ENCODE measurements around the gene ABI2.
"Not testable (repeated sequence)": the region's sequence is repeated elsewhere in the genome, so short reads cannot be mapped to it uniquely, and the experiment has no call there.

ABI2 gene

GRCh38 chr2:203354966-203355365 lies 26.8 kb downstream of the ABI2 start:
- DNase-seq = no peak

DNA sequence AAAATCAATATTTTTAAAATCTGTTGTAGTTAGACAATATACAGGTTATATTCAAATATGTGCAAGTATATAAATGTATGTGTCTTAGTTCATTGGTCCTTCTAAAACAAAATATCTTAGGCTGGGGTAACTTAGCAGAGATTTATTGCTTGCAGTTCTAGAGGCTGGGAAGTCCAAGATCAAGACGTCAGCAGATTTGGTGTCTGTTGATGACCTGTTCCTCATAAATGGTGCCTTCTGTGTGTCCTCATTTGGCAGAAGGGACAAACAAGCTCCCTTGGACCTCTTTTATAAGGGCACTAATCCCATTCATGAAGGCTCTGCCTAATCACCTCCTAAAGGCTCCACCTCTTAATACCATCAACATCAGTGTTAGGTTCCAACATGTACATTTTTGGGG lies 31.3 kb downstream of the ABI2 start:
- no peak for DNase-seq

- no peak for DNase-seq
Measured at GRCh38 chr2:203360833-203361430, 32.7 kb downstream of the ABI2 start.

DNA sequence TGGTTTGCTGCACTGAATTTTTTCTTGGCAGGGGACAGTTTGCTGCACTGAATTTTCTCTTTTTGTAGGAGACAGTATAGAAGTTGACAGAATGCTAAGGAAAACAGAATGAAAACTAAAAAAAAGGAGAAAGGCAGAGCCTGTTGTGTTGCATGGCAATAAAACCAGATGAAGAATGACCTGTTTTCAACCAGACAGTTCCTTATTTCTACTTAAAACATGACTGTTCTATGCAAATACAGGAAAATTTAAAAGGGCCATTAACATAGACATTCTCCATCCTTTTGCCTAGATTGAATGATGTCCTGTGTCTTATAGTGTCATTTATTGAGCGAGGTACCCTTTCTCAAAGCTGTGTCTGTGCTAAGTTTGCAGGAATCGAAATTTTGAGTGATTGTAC lies 33.3 kb downstream of the ABI2 start:
- DNase-seq = no peak

DNA sequence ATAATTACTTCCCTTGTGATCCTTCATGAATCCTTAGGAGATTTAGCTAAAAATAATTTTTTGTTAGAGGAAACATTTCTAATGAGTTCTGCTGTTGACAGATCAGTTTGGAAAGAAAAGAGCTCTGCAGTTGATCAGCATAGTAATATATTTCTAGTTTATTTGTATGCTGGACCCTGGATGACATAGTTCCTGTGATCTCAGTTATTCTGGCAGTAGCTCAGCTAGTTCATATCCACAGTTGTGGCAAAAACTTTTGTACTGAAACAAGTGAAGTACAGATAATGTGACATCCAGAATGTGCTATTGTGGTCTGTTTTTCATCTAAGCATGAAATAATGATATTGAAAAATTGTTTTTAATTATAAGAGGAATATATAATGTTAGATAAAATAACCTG lies 33.7 kb downstream of the ABI2 start:
- peak in 2 of 58 donors; percentile 1 to 34 for DNase-seq

- no peak for DNase-seq
Measured at GRCh38 chr2:203366639-203367466, 38.7 kb downstream of the ABI2 start.

- DNase-seq = not testable (repeated sequence)
Measured at GRCh38 chr2:203372706-203373105, 44.5 kb downstream of the ABI2 start.

GRCh38 chr2:203376173-203376572 lies 48.0 kb downstream of the ABI2 start:
- DNase-seq = no peak

DNA sequence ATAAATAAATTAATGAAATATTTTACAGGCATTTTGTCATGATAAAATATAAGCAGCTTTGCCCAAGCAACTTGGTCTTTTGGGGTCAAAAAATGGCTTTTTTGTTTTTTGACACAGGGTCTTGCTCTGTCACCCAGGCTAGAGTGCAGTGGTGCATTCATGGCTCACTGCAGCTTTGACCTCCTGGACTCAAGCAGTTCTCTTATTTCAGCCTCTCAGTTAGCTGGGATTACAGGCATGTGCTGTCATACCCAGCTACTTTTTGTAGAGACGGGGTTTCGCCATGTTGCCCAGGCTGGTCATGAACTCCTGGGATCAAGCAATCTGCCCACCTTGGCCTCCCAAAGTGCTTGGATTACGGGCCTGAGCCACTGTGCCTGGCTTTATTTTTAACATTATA lies 51.0 kb downstream of the ABI2 start:
- no peak for DNase-seq

DNA sequence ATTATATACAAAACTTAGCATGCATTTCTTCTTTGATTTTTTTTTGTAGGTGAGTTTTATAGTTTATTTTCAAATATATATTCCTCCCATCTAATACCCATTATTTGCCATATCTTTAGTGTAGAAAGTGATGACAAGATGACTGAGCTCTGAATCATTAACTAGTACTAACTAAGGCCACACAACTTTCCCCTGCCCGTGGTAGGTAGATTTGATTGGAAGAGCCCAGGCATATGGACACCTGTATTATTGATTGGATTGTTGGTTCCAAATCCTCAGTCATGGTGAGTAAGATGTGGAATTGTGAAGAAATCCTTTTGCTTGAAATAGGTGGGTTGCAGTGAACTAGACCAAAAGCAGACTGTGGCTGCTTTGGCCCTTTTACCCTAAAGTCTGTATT lies 54.8 kb downstream of the ABI2 start:
- DNase-seq = no peak

- not testable (repeated sequence) for DNase-seq
Measured at GRCh38 chr2:203388153-203388552, 60.0 kb downstream of the ABI2 start.

DNA sequence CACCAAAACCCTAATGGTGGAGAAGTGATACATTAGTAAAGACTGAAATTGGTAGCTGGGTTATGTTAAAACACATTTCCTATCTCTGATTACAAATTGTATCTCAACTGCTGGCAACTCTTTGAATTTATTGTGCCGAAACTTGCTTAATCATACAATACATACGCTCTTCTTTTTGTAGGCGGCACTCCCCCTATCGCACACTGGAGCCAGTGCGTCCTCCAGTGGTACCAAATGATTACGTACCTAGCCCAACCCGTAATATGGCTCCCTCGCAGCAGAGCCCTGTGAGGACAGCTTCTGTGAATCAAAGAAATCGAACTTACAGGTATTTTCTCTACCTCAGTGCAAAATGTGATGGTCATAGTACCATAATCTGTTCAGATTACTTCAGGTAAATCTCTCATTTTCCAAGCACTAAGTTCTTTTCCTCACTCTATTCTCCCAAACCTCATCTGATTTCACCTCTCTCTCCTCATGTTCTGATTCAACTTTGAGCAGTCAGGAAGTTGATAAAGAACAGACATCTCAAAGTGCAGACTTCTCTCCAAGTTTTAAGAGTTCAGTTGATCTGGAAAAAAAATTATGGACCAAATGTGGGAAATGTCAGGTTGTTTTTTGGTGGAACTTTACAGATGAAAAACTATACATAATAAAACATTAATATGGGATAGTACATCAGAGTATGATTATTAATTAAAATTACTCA lies 66.5 kb downstream of the ABI2 start:
- no peak for DNase-seq

- DNase-seq = no peak
Measured at GRCh38 chr2:203395858-203396257, 67.7 kb downstream of the ABI2 start.

DNA sequence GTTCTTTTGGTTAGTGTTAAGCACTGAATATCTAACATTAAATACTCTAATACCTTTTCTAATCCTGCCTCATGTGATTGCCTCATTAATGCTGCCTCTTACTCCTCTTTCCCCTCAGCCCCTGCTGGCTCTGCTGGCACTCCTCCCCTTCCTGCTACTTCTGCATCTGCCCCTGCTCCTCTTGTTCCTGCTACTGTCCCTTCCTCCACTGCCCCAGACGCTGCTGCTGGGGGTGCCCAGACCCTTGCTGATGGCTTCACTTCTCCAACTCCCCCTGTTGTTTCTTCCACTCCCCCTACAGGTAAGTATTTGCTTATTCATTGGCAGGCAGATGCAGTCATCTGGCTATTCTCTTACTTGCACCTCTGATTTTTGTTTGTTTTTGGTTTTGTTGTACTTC lies 68.5 kb downstream of the ABI2 start:
- DNase-seq = no peak

DNA sequence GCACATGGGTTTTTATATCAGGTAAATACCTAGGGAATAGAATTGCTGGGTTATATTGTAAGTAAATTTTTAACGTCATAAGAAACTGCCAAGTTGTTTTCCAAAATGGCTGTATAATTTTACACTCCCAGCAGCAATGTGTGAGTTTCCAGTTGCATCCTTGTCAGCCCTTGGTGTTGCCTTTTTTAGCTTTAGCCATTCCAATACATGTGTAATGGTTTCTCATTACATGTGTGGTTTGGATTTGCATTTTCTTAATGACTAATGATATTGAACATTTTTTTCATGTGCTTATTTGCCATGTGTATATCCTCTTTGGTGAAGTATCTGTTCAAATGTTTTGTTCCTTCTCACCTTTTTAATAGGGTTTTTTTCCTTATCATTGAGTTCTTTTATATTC lies 70.8 kb downstream of the ABI2 start:
- DNase-seq = no peak

GRCh38 chr2:203400805-203401585 lies 72.8 kb downstream of the ABI2 start:
- DNase-seq = no peak

DNA sequence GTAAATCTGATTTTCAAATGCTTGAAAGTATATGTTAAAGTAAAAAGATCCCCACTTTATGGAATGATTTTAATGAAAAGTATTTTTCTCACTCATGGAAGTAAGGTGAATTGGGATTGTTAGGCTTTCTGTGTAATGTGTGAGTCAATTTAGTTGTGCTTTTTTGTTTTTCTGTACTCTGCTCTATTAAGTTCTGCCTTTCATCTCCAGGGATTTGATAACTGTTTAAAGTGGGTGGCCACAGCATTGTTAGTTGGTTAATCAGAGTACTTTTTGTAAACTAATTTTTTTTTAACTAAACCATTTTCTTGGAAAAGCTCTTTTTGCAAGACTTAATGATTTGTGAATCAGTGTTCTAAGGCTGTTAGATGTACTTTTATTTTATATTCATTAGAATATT lies 76.8 kb downstream of the ABI2 start:
- DNase-seq = no peak

DNA sequence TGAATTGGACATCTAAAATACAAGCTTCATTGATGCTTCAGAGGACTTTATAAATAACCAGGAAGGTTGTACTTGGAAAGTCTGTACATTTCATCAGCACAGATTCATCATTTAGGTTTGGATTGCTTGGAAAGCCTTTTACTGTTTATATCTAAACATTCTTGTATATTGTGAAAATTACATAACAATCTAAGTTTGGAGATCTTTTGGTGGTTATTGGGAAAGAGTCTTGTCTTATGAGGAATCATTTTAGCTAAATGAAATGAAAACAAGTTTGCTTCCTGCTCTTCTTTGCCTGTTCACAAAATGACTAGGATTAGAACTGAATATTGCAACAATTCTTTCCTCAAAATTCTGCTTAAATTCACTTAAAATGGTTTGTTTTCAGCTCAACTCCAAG lies 79.3 kb downstream of the ABI2 start:
- DNase-seq = no peak

DNA sequence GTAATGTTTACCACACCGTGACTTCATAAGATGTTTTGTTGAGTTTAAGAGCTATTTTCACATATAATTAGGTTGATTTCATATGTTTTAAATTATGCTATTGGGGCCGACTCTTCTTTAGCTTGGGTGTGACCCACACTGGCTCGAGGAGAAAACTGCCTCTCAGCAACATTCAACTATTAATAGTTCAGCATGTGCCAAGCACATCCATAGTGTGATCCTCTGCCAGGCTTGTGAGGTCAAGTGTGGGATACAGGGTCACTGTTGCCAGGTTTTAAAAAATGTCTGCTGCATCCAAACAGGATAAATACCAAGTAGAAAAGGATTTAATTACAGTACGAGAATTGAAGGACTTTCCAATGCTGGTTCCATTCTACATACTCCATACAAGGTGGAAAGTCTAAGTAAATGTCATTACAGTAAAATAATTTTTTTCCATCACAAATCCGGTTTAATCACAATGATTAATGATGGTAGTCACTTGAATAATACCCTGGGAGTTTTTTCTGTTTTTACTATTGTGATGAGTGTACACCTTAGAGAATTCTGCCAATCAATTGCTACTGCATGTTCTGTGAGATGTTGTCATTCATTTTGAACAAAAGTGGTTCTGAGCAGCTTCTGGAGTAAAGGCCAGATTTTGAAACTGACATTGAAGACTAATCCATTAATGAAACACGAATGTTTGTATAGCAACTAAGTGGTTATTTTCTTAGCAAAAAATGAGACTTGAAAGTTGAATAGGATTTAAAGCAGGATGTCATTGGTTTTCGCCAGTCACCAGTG lies 84.5 kb downstream of the ABI2 start:
- no peak for DNase-seq

DNA sequence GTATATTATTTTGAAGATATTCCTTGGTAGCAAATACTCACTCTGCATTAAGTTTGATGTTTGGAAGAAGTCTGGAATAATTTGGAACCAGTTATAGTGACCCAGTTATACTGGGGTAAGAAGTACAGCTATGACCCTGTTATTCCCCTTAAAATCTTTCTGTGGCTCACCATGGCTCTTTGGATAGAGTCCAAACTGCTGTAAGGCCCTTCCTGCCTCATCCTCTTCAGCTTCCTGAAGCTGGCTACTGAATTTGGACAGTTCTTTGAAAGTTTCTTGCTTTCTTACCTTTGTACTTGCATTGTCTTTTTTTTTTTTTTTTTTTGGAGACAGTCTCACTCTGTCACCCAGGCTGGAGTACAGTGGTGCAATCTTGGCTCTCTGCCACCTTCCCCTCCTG lies 85.6 kb downstream of the ABI2 start:
- DNase-seq = peak in 1 of 58 donors; percentile 1

DNA sequence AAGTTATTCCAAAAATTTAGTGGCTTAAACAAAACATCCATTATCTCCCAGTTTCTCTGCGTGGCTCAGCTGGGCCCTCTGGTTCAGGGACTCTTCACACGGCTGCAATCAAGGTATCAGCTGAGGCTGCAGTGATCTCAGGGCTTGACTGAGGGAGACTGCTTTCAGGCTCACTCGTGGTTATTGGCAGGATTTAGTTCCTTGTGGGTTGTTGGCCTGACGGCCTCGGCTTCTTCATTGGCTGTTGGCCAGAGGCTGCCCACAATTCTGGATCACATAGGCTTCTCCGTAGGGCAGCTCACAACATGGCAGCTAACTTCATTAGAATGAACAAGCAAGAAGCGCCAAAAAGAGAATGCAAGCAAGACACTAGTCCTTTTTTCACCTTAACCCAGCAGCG lies 90.1 kb downstream of the ABI2 start:
- no peak for DNase-seq
